B cell (primary cell): ENCODE measurements around the gene SDK2. TPM values are rescaled to one million over a fixed set of nuclear protein-coding genes. Genes with fewer than 3 reads are reported as not detected.

Experiments used
- ATAC-seq: fragments of 200-7000 bp; cut with Tn5 transposase; one replicate; pipeline ENCODE4 v1.10.0; 2021; ENCODE audit warnings: low read depth, mild to moderate bottlenecking, moderate number of reproducible peaks, moderate library complexity
- CTCF ChIA-PET: fragments of 350-600 bp; sonication (Branson Sonifier 250); formaldehyde crosslinking; loops from one replicate; lab custom pipeline; 2021; ENCODE audit warnings: antibody characterized with exemption, inconsistent platforms; lab: Charles Lee
- POLR2A ChIA-PET: fragments of 350-600 bp; sonication (Branson Sonifier 250); formaldehyde crosslinking; loops from one replicate; lab custom pipeline; 2021; ENCODE audit warnings: antibody characterized with exemption; lab: Charles Lee
- DNase-seq: peaks from one replicate; pipeline ENCODE4 v3.0.0; 2013
- H2AFZ ChIP-seq: 2 replicates; pipeline ENCODE4 v1.6.1; 2012; ENCODE audit warnings: mild to moderate bottlenecking, low read depth, low read length; ENCODE audit not compliant: insufficient read depth, poor library complexity, severe bottlenecking
- H3K27ac ChIP-seq, 2 donors: 1 replicate in 1 of 2; 2 replicates in 1 of 2; pipeline ENCODE4 v1.5.1; 2012 to 2013; ENCODE audit warnings: low read length in 2 of 2, mild to moderate bottlenecking in 2 of 2, moderate library complexity in 1 of 2
- H3K27me3 ChIP-seq, 4 experiments: fragments of 200-600 bp in 1 of 4; sonication (generic) in 1 of 4; replicated peaks in 1 of 4; 1 replicate in 2 of 4; 2 replicates in 2 of 4; pipeline versions ENCODE4 v1.6.1 to v1.7.0; 2013 to 2016; ENCODE audit warnings: low read length in 3 of 4, mild to moderate bottlenecking in 2 of 4, mixed read lengths in 1 of 4, moderate library complexity in 1 of 4; ENCODE audit not compliant: insufficient read depth in 4 of 4, control insufficient read depth in 3 of 4; ENCODE audit errors: control extremely low read depth in 1 of 4
- H3K36me3 ChIP-seq, 2 experiments: replicated peaks in 1 of 2; 1 replicate in 1 of 2; 2 replicates in 1 of 2; pipeline versions ENCODE4 v1.6.1 to v1.7.1; 2013; ENCODE audit warnings: low read length in 1 of 2; ENCODE audit not compliant: insufficient read depth in 2 of 2, control insufficient read depth in 1 of 2; ENCODE audit errors: control extremely low read depth in 1 of 2, extremely low read depth in 1 of 2
- H3K4me1 ChIP-seq, 2 donors: fragments of 200-600 bp in 1 of 2; sonication (generic) in 1 of 2; 1 replicate in 1 of 2; 2 replicates in 1 of 2; pipeline versions ENCODE4 v1.5.1 to v1.6.1; 2013 to 2017; ENCODE audit warnings: low read length in 2 of 2; ENCODE audit not compliant: control insufficient read depth in 2 of 2, insufficient read depth in 2 of 2
- H3K4me2 ChIP-seq: replicated peaks from 2 replicates; pipeline ENCODE3; 2012; ENCODE audit warnings: mild to moderate bottlenecking, low read depth, low read length; ENCODE audit not compliant: poor library complexity, severe bottlenecking
- H3K4me3 ChIP-seq, 5 experiments: fragments of 200-600 bp in 1 of 5; sonication (generic) in 1 of 5; 1 replicate in 3 of 5; 2 replicates in 2 of 5; pipeline versions ENCODE4 v1.5.1 to v1.7.0; 2011 to 2016; ENCODE audit warnings: low read length in 4 of 5, mild to moderate bottlenecking in 4 of 5, low read depth in 2 of 5, control low read depth in 1 of 5, moderate library complexity in 1 of 5; ENCODE audit not compliant: insufficient read depth in 1 of 5; ENCODE audit errors: control extremely low read depth in 1 of 5, extremely low read depth in 1 of 5
- H3K79me2 ChIP-seq: fragments of 200-600 bp; sonication (generic); one replicate; pipeline ENCODE4 v1.6.0; 2016; ENCODE audit warnings: low read length; ENCODE audit not compliant: control insufficient read depth, insufficient read depth
- H3K9ac ChIP-seq: fragments of 200-600 bp; sonication (generic); 2 replicates; pipeline ENCODE4 v1.6.1; 2017; ENCODE audit warnings: mild to moderate bottlenecking, low read length, moderate library complexity
- H3K9me3 ChIP-seq, 3 donors: one replicate each; pipeline versions ENCODE4 v1.6.1 to v1.7.1; 2013; ENCODE audit warnings: low read length in 2 of 3; ENCODE audit not compliant: control insufficient read depth in 2 of 3, insufficient read depth in 1 of 3; ENCODE audit errors: control extremely low read depth in 1 of 3
- H4K20me1 ChIP-seq: 2 replicates; pipeline ENCODE4 v1.6.0; 2012; ENCODE audit warnings: mild to moderate bottlenecking, low read length; ENCODE audit not compliant: insufficient read depth, control insufficient read depth, poor library complexity, severe bottlenecking
- H3K27ac Mint-ChIP-seq: one replicate; pipeline ENCODE4 v1.8.0; 2021; ENCODE audit warnings: mixed read lengths
- H3K27me3 Mint-ChIP-seq: one replicate; pipeline ENCODE4 v1.8.0; 2021; ENCODE audit warnings: mixed read lengths
- H3K4me1 Mint-ChIP-seq: one replicate; pipeline ENCODE4 v1.8.0; 2021; ENCODE audit warnings: mixed read lengths
- H3K4me3 Mint-ChIP-seq: one replicate; pipeline ENCODE4 v1.8.0; 2021; ENCODE audit warnings: mixed read lengths
- H3K9me3 Mint-ChIP-seq: one replicate; pipeline ENCODE4 v1.8.0; 2022; ENCODE audit warnings: mixed read lengths; ENCODE audit not compliant: insufficient read depth
- EZH2 ChIP-seq: IDR thresholded peaks from 2 replicates; pipeline ENCODE4 v1.6.1; 2012; ENCODE audit warnings: borderline replicate concordance, low read depth, mild to moderate bottlenecking, moderate library complexity, low read length; ENCODE audit not compliant: insufficient read depth, poor library complexity, severe bottlenecking
- WGBS: methylation state at CpG from one replicate; pipeline ENCODE4 v1.1.5; 2013; ENCODE audit warnings: missing lambda C conversion rate; ENCODE audit not compliant: insufficient coverage; 5-methylcytosine and 5-hydroxymethylcytosine counted together
- intact Hi-C: fragments of 100-400 bp; cut with micrococcal nuclease; formaldehyde crosslinking; loops from one replicate; pipeline ENCODE4 v1.10.0; 2022
- polyA plus RNA-seq: library from polyadenylated mRNA; depleted of rRNA; stranded (reverse); fragments of >200 nt; gene quantifications from 2 replicates; pipeline ENCODE4 v1.2.3, GENCODE V29; 2012
- total RNA-seq, 2 donors: library from RNA; stranded (reverse); fragments of 120-200 nt in 1 of 2; gene quantifications; 1 replicate in 1 of 2; 2 replicates in 1 of 2; pipeline versions ENCODE4 v1.2.3 to v1.2.4, GENCODE V29; 2013 to 2022
- TF ChIP-seq, protein P1 (sequence below): fragments of 200-600 bp; IDR thresholded peaks from one replicate; pipeline ENCODE4 v1.8.0; 2022; ENCODE audit warnings: antibody characterized with exemption, mild to moderate bottlenecking

SDK2 gene
- total and polyA plus RNA-seq, 2 donors (not counting 1 experiment from before 2014, with no cell fraction given) = 3.2 to 13.0 TPM

DNA sequence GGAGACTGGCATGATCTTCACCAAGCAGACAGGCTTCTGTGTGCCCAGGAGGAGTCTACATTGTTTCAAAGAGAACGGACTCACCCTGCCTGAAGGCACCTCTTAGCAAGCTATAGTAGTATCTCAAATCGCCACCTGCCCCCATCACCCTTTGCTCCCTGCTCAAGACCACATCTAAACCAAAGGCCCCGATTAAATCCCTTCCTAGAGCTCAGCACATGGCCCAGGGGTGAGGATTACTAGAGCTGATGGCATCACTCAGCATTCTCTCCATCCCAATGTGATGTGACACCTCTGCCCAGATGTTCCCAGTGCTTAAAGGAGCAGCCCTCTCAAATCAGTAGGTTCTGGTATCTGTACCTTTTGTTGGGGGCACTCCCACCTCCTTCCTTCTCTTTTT is 324.5 kb downstream of the SDK2 start:
- TF ChIP-seq, protein P1, sequence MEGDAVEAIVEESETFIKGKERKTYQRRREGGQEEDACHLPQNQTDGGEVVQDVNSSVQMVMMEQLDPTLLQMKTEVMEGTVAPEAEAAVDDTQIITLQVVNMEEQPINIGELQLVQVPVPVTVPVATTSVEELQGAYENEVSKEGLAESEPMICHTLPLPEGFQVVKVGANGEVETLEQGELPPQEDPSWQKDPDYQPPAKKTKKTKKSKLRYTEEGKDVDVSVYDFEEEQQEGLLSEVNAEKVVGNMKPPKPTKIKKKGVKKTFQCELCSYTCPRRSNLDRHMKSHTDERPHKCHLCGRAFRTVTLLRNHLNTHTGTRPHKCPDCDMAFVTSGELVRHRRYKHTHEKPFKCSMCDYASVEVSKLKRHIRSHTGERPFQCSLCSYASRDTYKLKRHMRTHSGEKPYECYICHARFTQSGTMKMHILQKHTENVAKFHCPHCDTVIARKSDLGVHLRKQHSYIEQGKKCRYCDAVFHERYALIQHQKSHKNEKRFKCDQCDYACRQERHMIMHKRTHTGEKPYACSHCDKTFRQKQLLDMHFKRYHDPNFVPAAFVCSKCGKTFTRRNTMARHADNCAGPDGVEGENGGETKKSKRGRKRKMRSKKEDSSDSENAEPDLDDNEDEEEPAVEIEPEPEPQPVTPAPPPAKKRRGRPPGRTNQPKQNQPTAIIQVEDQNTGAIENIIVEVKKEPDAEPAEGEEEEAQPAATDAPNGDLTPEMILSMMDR = no peak
- no peak for TF ChIP-seq EZH2
- H2AFZ ChIP-seq = no peak overlapping the region
- Mint-ChIP-seq H3K27me3 (peaks cover 10% of the 10 kb centered on the region), H3K4me1 (peaks cover 16% of the 10 kb centered on the region), H3K4me3 (no peak overlapping the region), H3K9me3 (no peaks in the 10 kb centered on the region), H3K27ac (no peak overlapping the region)
- ChIA-PET POLR2A (no interaction called here), CTCF (interaction anchor here (0.5 to 1.5 kb wide), 3 partner anchors 9 to 50 kb away, joined by 3 to 4 read pairs (median 4); no protein-coding TSS in a partner anchor)
- no peaks in the 10 kb centered on the region for H4K20me1 ChIP-seq
- no peaks in the 10 kb centered on the region for H3K36me3 ChIP-seq
- no peak for DNase-seq
- H3K9me3 ChIP-seq = peaks cover 0 to 6% (median 2%) of the 10 kb centered on the region in 3 donors
- ATAC-seq = no peak
- H3K4me1 ChIP-seq = peaks cover 13 to 19% of the 10 kb centered on the region in 2 donors
- no peaks in the 10 kb centered on the region for H3K79me2 ChIP-seq
- H3K9ac ChIP-seq = no peak overlapping the region
- WGBS = 78% methylated on average over 3 of the region's 3 CpGs
- H3K27me3 ChIP-seq = no peaks in the 10 kb centered on the region
- intact Hi-C loops = no loop called here
- no peak overlapping the region for H3K4me2 ChIP-seq
- H3K27ac ChIP-seq = no peak overlapping the region
- H3K4me3 ChIP-seq = no peak overlapping the region

DNA sequence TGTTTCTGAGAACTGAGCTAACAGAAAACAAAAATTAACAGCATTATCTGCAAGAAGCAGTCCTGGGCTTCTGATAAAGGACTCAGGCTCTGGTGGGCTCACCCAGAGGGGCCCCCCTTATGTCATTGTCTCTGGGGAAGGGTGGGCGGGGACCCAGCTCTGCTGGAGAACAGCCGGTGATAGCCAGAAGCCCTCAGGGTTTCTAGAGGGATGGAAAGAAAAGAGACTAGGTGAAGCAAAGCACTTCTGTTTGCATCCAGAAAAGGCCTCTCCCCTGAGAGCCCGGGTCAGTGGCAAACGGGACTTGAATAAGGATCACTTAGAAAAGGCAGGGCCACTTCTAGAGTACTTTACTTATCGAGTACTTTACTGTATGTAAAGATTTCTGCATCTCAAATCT is 325.4 kb downstream of the SDK2 start:
- H3K27me3 Mint-ChIP-seq = peaks cover 5% of the 10 kb centered on the region
- H3K4me1 ChIP-seq = peaks cover 13 to 19% of the 10 kb centered on the region in 2 donors
- ATAC-seq = no peak
- no peaks in the 10 kb centered on the region for H4K20me1 ChIP-seq
- no peak for DNase-seq
- POLR2A ChIA-PET = no interaction called here
- H3K4me2 ChIP-seq = no peak overlapping the region
- H3K27ac Mint-ChIP-seq = no peak overlapping the region
- CTCF ChIA-PET = no interaction called here
- intact Hi-C loops = no loop called here
- H3K9ac ChIP-seq = no peak overlapping the region
- H3K4me3 Mint-ChIP-seq = no peak overlapping the region
- peaks cover 0 to 6% (median 2%) of the 10 kb centered on the region in 3 donors for H3K9me3 ChIP-seq
- H3K9me3 Mint-ChIP-seq = no peaks in the 10 kb centered on the region
- TF ChIP-seq EZH2 = no peak
- TF ChIP-seq, protein P1 = no peak
- no peak overlapping the region for H2AFZ ChIP-seq
- no peaks in the 10 kb centered on the region for H3K36me3 ChIP-seq
- 62% methylated on average over 3 of the region's 5 CpGs for WGBS
- H3K27me3 ChIP-seq = no peaks in the 10 kb centered on the region
- H3K4me3 ChIP-seq = no peak overlapping the region
- H3K4me1 Mint-ChIP-seq = peaks cover 16% of the 10 kb centered on the region
- no peaks in the 10 kb centered on the region for H3K79me2 ChIP-seq
- H3K27ac ChIP-seq = no peak overlapping the region
